ENCODE data around the gene FBXW8. TPM values are rescaled to one million over a fixed set of nuclear protein-coding genes. Genes with fewer than 3 reads are reported as not detected.

Gene FBXW8
- total and polyA plus RNA-seq, 8 donors: 3.6 to 9.6 (median 8.3) TPM

DNA sequence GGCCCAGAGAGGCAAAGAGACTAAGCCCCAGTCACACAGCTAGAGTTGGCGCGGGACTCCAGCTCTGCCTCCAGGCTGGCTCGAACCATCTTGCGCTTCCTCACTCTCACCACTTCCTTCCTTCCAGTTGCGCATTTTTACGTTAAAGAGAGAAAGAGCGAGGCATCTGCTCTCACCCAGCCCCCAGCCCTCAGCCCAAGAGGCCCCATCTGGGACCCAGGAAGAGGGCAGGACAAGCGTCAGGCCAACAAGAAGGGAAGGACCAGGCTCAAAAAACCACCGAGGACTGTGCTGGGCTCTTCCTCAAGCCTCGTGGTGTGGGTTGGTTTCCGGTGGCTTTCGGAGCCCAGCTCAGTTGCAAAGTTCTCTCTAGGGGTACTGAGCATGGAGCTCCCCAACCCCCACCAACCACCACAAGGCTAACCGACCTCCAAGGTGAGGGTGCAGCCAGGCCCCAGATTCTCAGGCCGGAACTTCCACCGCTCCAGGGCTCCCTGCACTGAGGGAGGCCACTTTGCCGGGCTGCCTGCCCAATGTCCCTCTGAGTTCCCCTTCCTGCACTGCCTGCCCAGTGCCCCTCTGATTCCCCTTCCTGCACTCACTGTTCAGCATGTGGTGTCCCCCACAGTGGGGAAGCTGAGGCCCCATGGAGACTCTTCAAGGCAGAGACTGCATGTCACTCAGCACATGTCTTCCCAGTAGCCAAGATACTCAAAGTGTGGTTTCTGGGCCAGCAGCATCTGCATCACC, 152.6 kb downstream of the FBXW8 start:
- ATAC-seq (peak in 3 of 4 donors; percentile 14 to 69 (median 65)), DNase-seq (peak in 1 of 6 donors; percentile 52), FAIRE-seq (no peak)
- no peak overlapping the region for H3K4me3 ChIP-seq
- WGBS, 2 donors: 88 to 89% methylated on average over 16 of the region's 16 CpGs
- H3K27me3 ChIP-seq: no peaks in the 10 kb centered on the region
- TF ChIP-seq, protein P1, sequence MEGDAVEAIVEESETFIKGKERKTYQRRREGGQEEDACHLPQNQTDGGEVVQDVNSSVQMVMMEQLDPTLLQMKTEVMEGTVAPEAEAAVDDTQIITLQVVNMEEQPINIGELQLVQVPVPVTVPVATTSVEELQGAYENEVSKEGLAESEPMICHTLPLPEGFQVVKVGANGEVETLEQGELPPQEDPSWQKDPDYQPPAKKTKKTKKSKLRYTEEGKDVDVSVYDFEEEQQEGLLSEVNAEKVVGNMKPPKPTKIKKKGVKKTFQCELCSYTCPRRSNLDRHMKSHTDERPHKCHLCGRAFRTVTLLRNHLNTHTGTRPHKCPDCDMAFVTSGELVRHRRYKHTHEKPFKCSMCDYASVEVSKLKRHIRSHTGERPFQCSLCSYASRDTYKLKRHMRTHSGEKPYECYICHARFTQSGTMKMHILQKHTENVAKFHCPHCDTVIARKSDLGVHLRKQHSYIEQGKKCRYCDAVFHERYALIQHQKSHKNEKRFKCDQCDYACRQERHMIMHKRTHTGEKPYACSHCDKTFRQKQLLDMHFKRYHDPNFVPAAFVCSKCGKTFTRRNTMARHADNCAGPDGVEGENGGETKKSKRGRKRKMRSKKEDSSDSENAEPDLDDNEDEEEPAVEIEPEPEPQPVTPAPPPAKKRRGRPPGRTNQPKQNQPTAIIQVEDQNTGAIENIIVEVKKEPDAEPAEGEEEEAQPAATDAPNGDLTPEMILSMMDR (IDR thresholded peaks at IDR 0.05): no peak
- intact Hi-C loops (cut with DNase I): no loop called here
- peak overlapping the region in 2 of 4 donors; percentile 36 to 41 for H3K27ac ChIP-seq
- no peaks in the 10 kb centered on the region for H3K9me3 ChIP-seq
- H3K4me1 ChIP-seq: no peaks in the 10 kb centered on the region
- H3K36me3 ChIP-seq: no peaks in the 10 kb centered on the region

DNA sequence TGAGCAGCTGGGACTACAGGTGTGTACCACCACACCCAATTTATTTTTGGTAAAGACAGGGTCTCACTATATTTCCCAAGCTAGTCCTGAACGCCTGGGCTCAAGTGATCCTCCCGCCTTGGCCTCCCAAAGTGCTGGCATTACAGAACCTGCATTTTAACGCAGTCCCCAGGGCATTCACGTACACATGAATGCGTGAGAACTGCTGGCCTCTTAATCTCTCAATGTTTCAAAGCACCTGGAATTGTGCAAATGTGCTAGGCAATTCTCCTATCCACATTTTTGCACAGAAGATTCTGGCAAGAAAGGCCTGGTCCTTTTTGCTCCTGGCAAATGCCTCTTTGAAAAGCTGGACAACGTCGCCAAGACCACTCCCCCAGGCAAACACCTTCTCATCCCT, 153.3 kb downstream of the FBXW8 start:
- DNase-seq: no peak
- WGBS, 2 donors: 95% methylated on average over 7 of the region's 7 CpGs
- Histone ChIP-seq H3K27ac (no peak overlapping the region), H3K36me3 (no peaks in the 10 kb centered on the region), H3K9me3 (no peaks in the 10 kb centered on the region), H3K4me3 (no peak overlapping the region), H3K27me3 (no peaks in the 10 kb centered on the region), H3K4me1 (no peaks in the 10 kb centered on the region)
- no peak for ATAC-seq
- TF ChIP-seq, protein P1 (IDR thresholded peaks at IDR 0.05): no peak
- no peak for FAIRE-seq
- intact Hi-C loops (cut with DNase I): no loop called here

DNA sequence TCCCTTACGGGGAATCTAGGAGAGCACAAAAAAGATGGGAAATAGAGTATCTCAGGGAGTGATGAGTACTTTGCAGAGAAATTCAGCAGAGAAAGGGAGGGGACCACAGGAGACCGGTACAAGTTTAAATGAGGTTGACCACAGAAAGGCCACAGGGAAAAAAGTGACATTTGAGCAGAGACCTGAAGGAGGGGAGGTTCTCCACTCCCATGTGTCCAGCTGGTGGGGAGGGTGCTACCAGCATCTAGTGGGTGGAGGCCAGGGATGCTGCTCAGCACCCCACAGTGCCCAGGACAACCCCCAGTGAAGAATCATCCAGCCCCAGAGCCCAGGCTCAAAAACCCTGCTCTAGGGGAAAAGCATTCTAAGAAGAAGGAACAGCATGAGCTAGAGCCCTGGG, 153.8 kb downstream of the FBXW8 start:
- Histone ChIP-seq H3K4me1 (peaks cover 0 to 2% (median 0%) of the 10 kb centered on the region in 3 donors), H3K4me3 (no peak overlapping the region), H3K27me3 (no peaks in the 10 kb centered on the region), H3K27ac (no peak overlapping the region), H3K9me3 (no peaks in the 10 kb centered on the region), H3K36me3 (no peaks in the 10 kb centered on the region)
- 90 to 98% methylated on average over 2 of the region's 2 CpGs for WGBS, 2 donors
- intact Hi-C loops (cut with DNase I): no loop called here
- no peak for ATAC-seq
- peak in 1 of 6 donors; percentile 1 for DNase-seq
- FAIRE-seq: no peak
- TF ChIP-seq, protein P1 (IDR thresholded peaks at IDR 0.05): no peak

GRCh38 chr12:117067016-117067415, 156.3 kb downstream of the FBXW8 start:
- DNase-seq (peak in 1 of 6 donors; percentile 1), FAIRE-seq (no peak), ATAC-seq (no peak)
- Histone ChIP-seq H3K36me3 (peaks cover 0 to 3% (median 0%) of the 10 kb centered on the region in 3 donors), H3K27ac (no peak overlapping the region), H3K4me3 (no peak overlapping the region), H3K27me3 (no peaks in the 10 kb centered on the region), H3K4me1 (peaks cover 0 to 6% (median 6%) of the 10 kb centered on the region in 3 donors), H3K9me3 (no peaks in the 10 kb centered on the region)
- intact Hi-C loops (cut with DNase I): no loop called here
- TF ChIP-seq, protein P1 (IDR thresholded peaks at IDR 0.05): no peak
- WGBS, 2 donors: 93 to 95% methylated on average over 10 of the region's 10 CpGs

GRCh38 chr12:117067638-117068037, 156.9 kb downstream of the FBXW8 start:
- H3K36me3 ChIP-seq: peaks cover 0 to 3% (median 0%) of the 10 kb centered on the region in 3 donors
- FAIRE-seq: no peak
- ATAC-seq: no peak
- no peak overlapping the region for H3K27ac ChIP-seq
- peak in 1 of 6 donors; percentile 2 for DNase-seq
- no peaks in the 10 kb centered on the region for H3K9me3 ChIP-seq
- no peaks in the 10 kb centered on the region for H3K27me3 ChIP-seq
- TF ChIP-seq, protein P1 (IDR thresholded peaks at IDR 0.05): no peak
- H3K4me3 ChIP-seq: no peak overlapping the region
- H3K4me1 ChIP-seq: peaks cover 0 to 6% (median 6%) of the 10 kb centered on the region in 3 donors
- WGBS, 2 donors: 83 to 87% methylated on average over 3 of the region's 3 CpGs
- intact Hi-C loops (cut with DNase I): no loop called here

Measured in pancreas (tissue), 10 donors.